K562 (cell line): ENCODE data around the gene REC8. TPM values are rescaled to one million over a fixed set of nuclear protein-coding genes. Genes with fewer than 3 reads are reported as not detected.

Experiments
- ARID1B ChIP-seq: fragments of 450-650 bp; IDR thresholded peaks from 2 replicates; pipeline ENCODE4 v1.6.1; 2016; ENCODE audit warnings: antibody characterized with exemption, mild to moderate bottlenecking, inconsistent platforms
- BRD9 ChIP-seq: fragments of 450-650 bp; IDR thresholded peaks from 2 replicates; pipeline ENCODE4 v1.6.1; 2018; ENCODE audit warnings: low read depth; ENCODE audit not compliant: partially characterized antibody
- C11orf30 ChIP-seq: fragments of 450-650 bp; IDR thresholded peaks from 2 replicates; pipeline ENCODE4 v1.6.1; 2016; ENCODE audit warnings: low read depth, mild to moderate bottlenecking
- ELF2 ChIP-seq: fragments of 250-450 bp; sonication (Bioruptor Pico); IDR thresholded peaks from 2 replicates; pipeline ENCODE4 v1.5.0; 2021; ENCODE audit warnings: mild to moderate bottlenecking
- FIP1L1 ChIP-seq: fragments of 200-400 bp; formaldehyde crosslinking; IDR thresholded peaks from 2 replicates; pipeline ENCODE4 v1.6.1; 2018; ENCODE audit warnings: mild to moderate bottlenecking, low read depth, low read length; ENCODE audit not compliant: poor library complexity, severe bottlenecking
- GABPA ChIP-seq: fragments of 200-800 bp; sonication (Bioruptor generic); conservative IDR thresholded peaks from 2 replicates; pipeline ENCODE4 v1.6.1; 2016; ENCODE audit warnings: low read depth, missing genetic modification characterization, missing compliant biosample characterization
- KAT7 ChIP-seq: sonication (generic); formaldehyde crosslinking; IDR thresholded peaks from 2 replicates; pipeline ENCODE4 v1.8.0; 2022; ENCODE audit warnings: missing genetic modification reagents, mild to moderate bottlenecking, borderline replicate concordance
- MBD2 ChIP-seq: sonication (generic); IDR thresholded peaks from 2 replicates; pipeline ENCODE4 v1.6.1; 2016; ENCODE audit warnings: low read depth, borderline replicate concordance
- MEIS2 ChIP-seq: fragments of 450-650 bp; IDR thresholded peaks from 2 replicates; pipeline ENCODE4 v1.6.1; 2014; ENCODE audit warnings: mild to moderate bottlenecking; ENCODE audit not compliant: partially characterized antibody
- MYBL2 ChIP-seq, 2 experiments: fragments of 450-650 bp in 1 of 2; sonication (generic) in 1 of 2; formaldehyde crosslinking in 1 of 2; IDR thresholded peaks; 2 replicates each; pipeline versions ENCODE4 v1.6.1 to v1.8.1; 2017 to 2022; ENCODE audit warnings: borderline replicate concordance in 1 of 2, inconsistent platforms in 1 of 2, low read depth in 1 of 2, mild to moderate bottlenecking in 1 of 2, missing genetic modification reagents in 1 of 2, moderate library complexity in 1 of 2
- POU5F1 ChIP-seq: fragments of 150-350 bp; IDR thresholded peaks from 2 replicates; pipeline ENCODE4 v1.6.1; 2014; ENCODE audit warnings: borderline replicate concordance, low read length, low read depth, mild to moderate bottlenecking; ENCODE audit not compliant: partially characterized antibody
- RBFOX2 ChIP-seq: fragments of 200-400 bp; formaldehyde crosslinking; IDR thresholded peaks from 2 replicates; pipeline ENCODE4 v1.6.1; 2017; ENCODE audit warnings: low read depth, mild to moderate bottlenecking, low read length, moderate library complexity
- REST ChIP-seq, 2 experiments: fragments of 450-650 bp; formaldehyde crosslinking in 1 of 2; IDR thresholded peaks; 2 replicates each; pipeline versions ENCODE4 v1.4.0 to v1.6.1; 2014 to 2020; ENCODE audit warnings: mild to moderate bottlenecking in 2 of 2, borderline replicate concordance in 1 of 2, low read depth in 1 of 2
- SIX5 ChIP-seq, 2 experiments: IDR thresholded peaks; 2 replicates each; pipeline ENCODE4 v1.6.1; 2011; ENCODE audit warnings: low read length in 2 of 2, borderline replicate concordance in 1 of 2, low read depth in 1 of 2, mild to moderate bottlenecking in 1 of 2, moderate library complexity in 1 of 2; ENCODE audit not compliant: insufficient read depth in 1 of 2
- SMAD1 ChIP-seq: fragments of 150-350 bp; IDR thresholded peaks from 2 replicates; pipeline ENCODE4 v1.6.1; 2014; ENCODE audit warnings: low read length, low read depth; ENCODE audit not compliant: partially characterized antibody
- SMC3 ChIP-seq: conservative IDR thresholded peaks from 2 replicates; pipeline ENCODE4 v1.6.1; 2011; ENCODE audit warnings: low read depth, low read length, improper control_type of control experiment; ENCODE audit not compliant: insufficient read depth
- SP2 ChIP-seq: IDR thresholded peaks from 2 replicates; pipeline ENCODE4 v1.6.1; 2011; ENCODE audit warnings: mild to moderate bottlenecking, low read depth, low read length, moderate library complexity; ENCODE audit not compliant: poor library complexity, severe bottlenecking; ENCODE audit errors: extremely low read depth
- TBP ChIP-seq: optimal IDR thresholded peaks from 2 replicates; pipeline ENCODE3; 2011; ENCODE audit warnings: low read depth, low read length, improper control_type of control experiment
- TEAD2 ChIP-seq: fragments of 450-650 bp; IDR thresholded peaks from 2 replicates; pipeline ENCODE4 v1.6.1; 2016; ENCODE audit warnings: missing genetic modification characterization, control low read depth, missing compliant biosample characterization
- polyA plus RNA-seq, 8 experiments: library from polyadenylated mRNA; depleted of rRNA in 4 of 8; stranded (reverse) in 5 of 8; unstranded in 3 of 8; fragments of >200 nt; fragmentation: Nextera tagmentation in 2 of 8; fragmentation: Illumina TruSeq in 1 of 8; extraction: Ambion mirVana in 2 of 8; extraction: Trizol in 1 of 8; gene quantifications; 2 replicates each; pipeline versions ENCODE4 v1.2.1 to v1.2.3, GENCODE V29; 2011 to 2014; ENCODE audit warnings: inconsistent platforms in 1 of 8, missing spikeins in 1 of 8
- total RNA-seq, 7 experiments: library from RNA; depleted of rRNA in 6 of 7; stranded (reverse); fragments of >200 nt in 6 of 7; fragmentation: Illumina TruSeq in 2 of 7; extraction: Trizol in 2 of 7; gene quantifications; 2 replicates each; pipeline versions ENCODE4 v1.2.1 to v1.2.3, GENCODE V29; 2011 to 2021; ENCODE audit warnings: low replicate concordance in 1 of 7

REC8 gene
- total and polyA plus RNA-seq, 9 of the 15 experiments (the other 6 are each of a cell fraction or from before 2014, with no cell fraction given): 0.11 to 2.5 (median 0.85) TPM

GRCh38 chr14:24188251-24189058, 16.6 kb downstream of the REC8 start, which contains the start of gene IPO4 (continued):
- peak; percentile 91 for TF ChIP-seq RBFOX2
- TF ChIP-seq SMC3: 0 out of 2 replicates have a peak, but pooled peaks have one; percentile 34
- TF ChIP-seq GABPA (tag): peak; percentile 99
- peak; percentile 60 for TF ChIP-seq MBD2
- no peak for TF ChIP-seq SP2
- TF ChIP-seq C11orf30: peak; percentile 72
- peak; percentile 29 for TF ChIP-seq FIP1L1
- peak; percentile 22 for TF ChIP-seq MEIS2
- peak; percentile 20 for TF ChIP-seq POU5F1
- TF ChIP-seq MYBL2 (IDR thresholded peaks at IDR 0.05; ENCODE audit: low read depth): no peak
- no peak for TF ChIP-seq MYBL2 (CRISPR knock-in tag; IDR thresholded peaks at IDR 0.05; ENCODE audit: borderline replicate concordance)
- no peak for TF ChIP-seq BRD9
- TF ChIP-seq TEAD2: no peak
- peak; percentile 28 for TF ChIP-seq SMAD1
- no peak for TF ChIP-seq KAT7 (CRISPR knock-in tag)
- 0 out of 2 replicates have a peak, but pooled peaks have one; percentile 69 for TF ChIP-seq ELF2 (CRISPR knock-in tag)
- peak; percentile 41 to 60; a peak in 3 of 4 replicates for TF ChIP-seq SIX5 (IDR thresholded peaks at IDR 0.05; ENCODE audit: borderline replicate concordance in 1 of 2, insufficient read depth in 1 of 2, low read depth in 1 of 2, low read length in 2 of 2)
- TF ChIP-seq TBP: peak; percentile 66
- TF ChIP-seq ARID1B: no peak
- 0 out of 2 replicates have a peak, but pooled peaks have one; percentile 11 for TF ChIP-seq REST (IDR thresholded peaks at IDR 0.05; ENCODE audit: borderline replicate concordance)
- no peak for TF ChIP-seq REST (CRISPR knock-in tag; IDR thresholded peaks at IDR 0.05; ENCODE audit: low read depth)
